Prostate gland (tissue), 2 donors: ENCODE measurements around the gene OTUB2.

Experiments
- POLR2A ChIP-seq: fragments of 450-650 bp; IDR thresholded peaks from one replicate; pipeline ENCODE4 v1.6.1; 2016; ENCODE audit warnings: antibody characterized with exemption, mild to moderate bottlenecking
- POLR2AphosphoS5 ChIP-seq: sonication (generic); formaldehyde crosslinking; IDR thresholded peaks from one replicate; pipeline ENCODE4 v1.6.1; 2017; ENCODE audit warnings: antibody characterized with exemption
- TF ChIP-seq, protein P1 (sequence below), 4 experiments: fragments of 200-600 bp in 2 of 4; fragments of 450-650 bp in 2 of 4; sonication (generic) in 2 of 4; IDR thresholded peaks; 1 replicate in 3 of 4; 2 replicates in 1 of 4; pipeline ENCODE4 v1.5.1; 2016 to 2019; ENCODE audit warnings: antibody characterized with exemption in 4 of 4, mild to moderate bottlenecking in 2 of 4, moderate library complexity in 2 of 4

DNA sequence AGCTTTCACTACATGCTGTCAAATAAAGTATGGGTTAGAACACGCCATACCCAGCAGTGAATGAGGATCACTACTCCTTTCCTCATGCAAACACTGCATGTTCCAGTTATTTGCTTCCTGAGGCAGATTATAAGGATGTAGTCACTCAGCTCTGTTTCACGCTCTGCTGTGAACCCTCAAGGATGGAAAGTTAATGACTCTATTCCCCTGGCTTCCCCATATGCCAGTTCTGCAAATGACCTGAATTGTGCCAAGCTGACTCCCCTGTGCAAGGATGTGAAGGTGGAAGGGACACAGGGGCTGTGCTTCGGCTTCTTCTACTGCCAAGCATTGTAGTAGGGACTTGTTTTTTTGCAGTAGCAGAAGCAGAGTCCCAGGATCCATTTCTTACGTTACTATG, 61.8 kb downstream of the OTUB2 start:
- TF ChIP-seq, protein P1, sequence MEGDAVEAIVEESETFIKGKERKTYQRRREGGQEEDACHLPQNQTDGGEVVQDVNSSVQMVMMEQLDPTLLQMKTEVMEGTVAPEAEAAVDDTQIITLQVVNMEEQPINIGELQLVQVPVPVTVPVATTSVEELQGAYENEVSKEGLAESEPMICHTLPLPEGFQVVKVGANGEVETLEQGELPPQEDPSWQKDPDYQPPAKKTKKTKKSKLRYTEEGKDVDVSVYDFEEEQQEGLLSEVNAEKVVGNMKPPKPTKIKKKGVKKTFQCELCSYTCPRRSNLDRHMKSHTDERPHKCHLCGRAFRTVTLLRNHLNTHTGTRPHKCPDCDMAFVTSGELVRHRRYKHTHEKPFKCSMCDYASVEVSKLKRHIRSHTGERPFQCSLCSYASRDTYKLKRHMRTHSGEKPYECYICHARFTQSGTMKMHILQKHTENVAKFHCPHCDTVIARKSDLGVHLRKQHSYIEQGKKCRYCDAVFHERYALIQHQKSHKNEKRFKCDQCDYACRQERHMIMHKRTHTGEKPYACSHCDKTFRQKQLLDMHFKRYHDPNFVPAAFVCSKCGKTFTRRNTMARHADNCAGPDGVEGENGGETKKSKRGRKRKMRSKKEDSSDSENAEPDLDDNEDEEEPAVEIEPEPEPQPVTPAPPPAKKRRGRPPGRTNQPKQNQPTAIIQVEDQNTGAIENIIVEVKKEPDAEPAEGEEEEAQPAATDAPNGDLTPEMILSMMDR (IDR thresholded peaks at IDR 0.05) = no peak
- TF ChIP-seq POLR2A (no peak), POLR2AphosphoS5 (no peak)
